K562 (cell line): ENCODE measurements around the gene DUS1L. TPM values are rescaled to one million over a fixed set of nuclear protein-coding genes. Genes with fewer than 3 reads are reported as not detected.

ENCODE experiments used
- CREM ChIP-seq: IDR thresholded peaks from 2 replicates; pipeline ENCODE4 v1.6.1; 2014; ENCODE audit warnings: antibody characterized with exemption, low read depth
- E2F6 ChIP-seq, 2 experiments: IDR thresholded peaks; 2 replicates each; pipeline ENCODE4 v1.6.1; 2011; ENCODE audit warnings: borderline replicate concordance in 1 of 2, control low read depth in 1 of 2, low read depth in 1 of 2, low read length in 1 of 2, mild to moderate bottlenecking in 1 of 2, mixed read lengths in 1 of 2, moderate library complexity in 1 of 2; ENCODE audit not compliant: insufficient read depth in 1 of 2, insufficient read length in 1 of 2, poor library complexity in 1 of 2, severe bottlenecking in 1 of 2; ENCODE audit errors: extremely low read depth in 1 of 2
- EGR1 ChIP-seq: fragments of 450-650 bp; conservative IDR thresholded peaks from 2 replicates; pipeline ENCODE4 v1.6.1; 2017; ENCODE audit warnings: mild to moderate bottlenecking
- HLTF ChIP-seq: fragments of 450-650 bp; IDR thresholded peaks from 2 replicates; pipeline ENCODE4 v1.6.1; 2016
- KLF16 ChIP-seq: IDR thresholded peaks from 2 replicates; pipeline ENCODE4 v1.6.1; 2016; ENCODE audit warnings: antibody characterized with exemption
- MAZ ChIP-seq, 2 experiments: fragments of 450-650 bp in 1 of 2; sonication (generic) in 1 of 2; formaldehyde crosslinking; IDR thresholded peaks in 1 of 2; conservative IDR thresholded peaks in 1 of 2; 2 replicates each; pipeline versions ENCODE4 v1.4.0 to v1.5.0; 2020; ENCODE audit warnings: mild to moderate bottlenecking in 1 of 2, missing genetic modification reagents in 1 of 2
- MTA3 ChIP-seq: fragments of 450-650 bp; formaldehyde crosslinking; IDR thresholded peaks from 2 replicates; pipeline ENCODE4 v1.6.1; 2017; ENCODE audit warnings: mild to moderate bottlenecking, borderline replicate concordance
- MXI1 ChIP-seq: IDR thresholded peaks from 2 replicates; pipeline ENCODE4 v1.6.1; 2011; ENCODE audit warnings: low read depth, mild to moderate bottlenecking, improper control_type of control experiment, low read length
- MYNN ChIP-seq, 2 experiments: sonication (generic); formaldehyde crosslinking in 1 of 2; IDR thresholded peaks; 2 replicates each; pipeline versions ENCODE4 v1.5.0 to v1.6.1; 2016 to 2020; ENCODE audit warnings: antibody characterized with exemption in 1 of 2, missing genetic modification reagents in 1 of 2
- PHF20 ChIP-seq: fragments of 450-650 bp; IDR thresholded peaks from 2 replicates; pipeline ENCODE4 v1.6.1; 2018; ENCODE audit not compliant: partially characterized antibody
- POLR2AphosphoS5 ChIP-seq: IDR thresholded peaks from 2 replicates; pipeline ENCODE4 v1.6.1; 2011; ENCODE audit warnings: mild to moderate bottlenecking, low read depth, low read length, moderate library complexity; ENCODE audit not compliant: control insufficient read depth, insufficient read depth
- POLR2G ChIP-seq: fragments of 200-400 bp; formaldehyde crosslinking; IDR thresholded peaks from 2 replicates; pipeline ENCODE4 v1.6.1; 2017; ENCODE audit warnings: low read depth, mild to moderate bottlenecking, antibody characterized with exemption, low read length, moderate library complexity
- RAD21 ChIP-seq, 2 experiments: fragments of 250-450 bp in 1 of 2; fragments of 450-650 bp in 1 of 2; sonication (Bioruptor Pico) in 1 of 2; formaldehyde crosslinking in 1 of 2; IDR thresholded peaks in 1 of 2; conservative IDR thresholded peaks in 1 of 2; 2 replicates each; pipeline versions ENCODE4 v1.4.0 to v1.8.0; 2020 to 2022; ENCODE audit warnings: mild to moderate bottlenecking in 2 of 2, moderate library complexity in 1 of 2
- RBM22 ChIP-seq: fragments of 200-400 bp; formaldehyde crosslinking; IDR thresholded peaks from 2 replicates; pipeline ENCODE4 v1.6.1; 2018; ENCODE audit warnings: low read length, low read depth; ENCODE audit not compliant: poor library complexity, severe bottlenecking
- STAG1 ChIP-seq: sonication (generic); formaldehyde crosslinking; IDR thresholded peaks from 2 replicates; pipeline ENCODE4 v1.5.0; 2020; ENCODE audit warnings: missing genetic modification reagents, borderline replicate concordance
- XRCC5 ChIP-seq: fragments of 200-400 bp; formaldehyde crosslinking; IDR thresholded peaks from 2 replicates; pipeline ENCODE4 v1.6.1; 2017; ENCODE audit warnings: low read depth, mild to moderate bottlenecking, low read length
- YY1 ChIP-seq, 3 experiments: IDR thresholded peaks; 2 replicates each; pipeline ENCODE4 v1.6.1; 2011; ENCODE audit warnings: low read length in 2 of 3, mild to moderate bottlenecking in 2 of 3, moderate library complexity in 2 of 3, borderline replicate concordance in 1 of 3, control low read depth in 1 of 3, low read depth in 1 of 3; ENCODE audit not compliant: insufficient read depth in 3 of 3, insufficient replicate concordance in 2 of 3, control insufficient read depth in 1 of 3, insufficient read length in 1 of 3; ENCODE audit errors: extremely low read depth in 1 of 3
- ZBTB33 ChIP-seq: sonication (generic); formaldehyde crosslinking; IDR thresholded peaks from 2 replicates; pipeline ENCODE4 v1.8.1; 2023; ENCODE audit warnings: mild to moderate bottlenecking, missing genetic modification reagents
- ZFX ChIP-seq: sonication (generic); formaldehyde crosslinking; IDR thresholded peaks from 2 replicates; pipeline ENCODE4 v1.8.0; 2022; ENCODE audit warnings: mild to moderate bottlenecking, missing genetic modification reagents, moderate library complexity
- ZNF511 ChIP-seq: sonication (generic); formaldehyde crosslinking; IDR thresholded peaks from 2 replicates; pipeline ENCODE4 v1.8.0; 2022; ENCODE audit warnings: mild to moderate bottlenecking, missing genetic modification reagents
- polyA plus RNA-seq, 8 experiments: library from polyadenylated mRNA; depleted of rRNA in 4 of 8; stranded (reverse) in 5 of 8; unstranded in 3 of 8; fragments of >200 nt; fragmentation: Nextera tagmentation in 2 of 8; fragmentation: Illumina TruSeq in 1 of 8; extraction: Ambion mirVana in 2 of 8; extraction: Trizol in 1 of 8; gene quantifications; 2 replicates each; pipeline versions ENCODE4 v1.2.1 to v1.2.3, GENCODE V29; 2011 to 2014; ENCODE audit warnings: inconsistent platforms in 1 of 8, missing spikeins in 1 of 8
- total RNA-seq, 7 experiments: library from RNA; depleted of rRNA in 6 of 7; stranded (reverse); fragments of >200 nt in 6 of 7; fragmentation: Illumina TruSeq in 2 of 7; extraction: Trizol in 2 of 7; gene quantifications; 2 replicates each; pipeline versions ENCODE4 v1.2.1 to v1.2.3, GENCODE V29; 2011 to 2021; ENCODE audit warnings: low replicate concordance in 1 of 7

Gene DUS1L
- total and polyA plus RNA-seq, 9 of the 15 experiments (the other 6 are each of a cell fraction or from before 2014, with no cell fraction given) = 7.8 to 210 (median 83.9) TPM

- TF ChIP-seq ZBTB33 (CRISPR knock-in tag) = peak; percentile 84
- peak; percentile 50; the same call in 1 of the 2 replicates for TF ChIP-seq EGR1
- TF ChIP-seq MTA3 = peak; percentile 58; the same call in 1 of the 2 replicates
- TF ChIP-seq POLR2G = peak; percentile 35
- peak; percentile 55; the same call in 1 of the 2 replicates for TF ChIP-seq STAG1 (CRISPR knock-in tag)
- peak; percentile 86 for TF ChIP-seq MYNN (IDR thresholded peaks at IDR 0.05)
- TF ChIP-seq MYNN (CRISPR knock-in tag; IDR thresholded peaks at IDR 0.05) = no peak
- no peak for TF ChIP-seq MXI1
- peak in 1 of 2 experiments; percentile 55; a peak in 3 of 4 replicates for TF ChIP-seq RAD21 (CRISPR knock-in tag; conservative IDR thresholded peaks at IDR 0.05 in 1 of 2, IDR thresholded peaks at IDR 0.05 in 1 of 2)
- peak; percentile 73; the same call in 1 of the 2 replicates for TF ChIP-seq XRCC5
- no peak for TF ChIP-seq HLTF
- peak; percentile 71 for TF ChIP-seq CREM
- 0 out of 2 replicates have a peak, but pooled peaks have one; percentile 40 for TF ChIP-seq ZNF511 (CRISPR knock-in tag)
- peak in 1 of 3 experiments; percentile 30 for TF ChIP-seq YY1 (IDR thresholded peaks at IDR 0.05; ENCODE audit: borderline replicate concordance in 1 of 3, control insufficient read depth in 1 of 3, extremely low read depth in 1 of 3, insufficient read depth in 3 of 3, insufficient read length in 1 of 3, insufficient replicate concordance in 2 of 3, low read depth in 1 of 3, low read length in 2 of 3)
- TF ChIP-seq PHF20 = no peak
- TF ChIP-seq KLF16 = 0 out of 2 replicates have a peak, but pooled peaks have one; percentile 30
- TF ChIP-seq E2F6 (IDR thresholded peaks at IDR 0.05; ENCODE audit: borderline replicate concordance in 1 of 2, extremely low read depth in 1 of 2, insufficient read depth in 1 of 2, insufficient read length in 1 of 2, low read depth in 1 of 2, low read length in 1 of 2, poor library complexity in 1 of 2, severe bottlenecking in 1 of 2) = peak in 1 of 2 experiments; percentile 9
- peak; percentile 55; the same call in 1 of the 2 replicates for TF ChIP-seq ZFX (CRISPR knock-in tag)
- TF ChIP-seq MAZ (CRISPR knock-in tag; conservative IDR thresholded peaks at IDR 0.05 in 1 of 2, IDR thresholded peaks at IDR 0.05 in 1 of 2) = peak; percentile 29 to 47; a peak in 1 of 4 replicates
- no peak for TF ChIP-seq POLR2AphosphoS5
- peak; percentile 33 for TF ChIP-seq RBM22
These were observed 45.7 kb downstream of the DUS1L start (continued) for GRCh38 chr17:82019690-82020571.
